ENCODE data around the gene SOCS1.

The SOCS1 gene

DNA sequence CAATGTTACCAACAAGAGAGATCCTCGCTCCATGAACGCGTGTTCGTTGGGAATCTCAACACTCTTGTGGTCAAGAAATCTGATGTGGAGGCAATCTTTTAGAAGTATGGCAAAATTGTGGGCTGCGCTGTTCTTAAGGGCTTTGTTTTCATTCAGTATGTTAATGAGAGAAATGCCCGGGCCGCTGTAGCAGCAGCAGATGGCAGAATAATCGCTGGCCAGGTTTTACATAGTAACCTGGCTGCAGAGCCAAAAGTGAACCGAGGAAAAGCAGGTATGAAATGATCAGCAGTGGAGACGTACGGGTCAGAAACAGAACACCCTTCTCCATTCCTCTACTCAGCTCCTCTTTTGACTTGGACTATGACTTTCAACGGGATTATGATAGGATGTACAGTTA lies 13.3 kb downstream of the SOCS1 start:
- no peak for DNase-seq

DNA sequence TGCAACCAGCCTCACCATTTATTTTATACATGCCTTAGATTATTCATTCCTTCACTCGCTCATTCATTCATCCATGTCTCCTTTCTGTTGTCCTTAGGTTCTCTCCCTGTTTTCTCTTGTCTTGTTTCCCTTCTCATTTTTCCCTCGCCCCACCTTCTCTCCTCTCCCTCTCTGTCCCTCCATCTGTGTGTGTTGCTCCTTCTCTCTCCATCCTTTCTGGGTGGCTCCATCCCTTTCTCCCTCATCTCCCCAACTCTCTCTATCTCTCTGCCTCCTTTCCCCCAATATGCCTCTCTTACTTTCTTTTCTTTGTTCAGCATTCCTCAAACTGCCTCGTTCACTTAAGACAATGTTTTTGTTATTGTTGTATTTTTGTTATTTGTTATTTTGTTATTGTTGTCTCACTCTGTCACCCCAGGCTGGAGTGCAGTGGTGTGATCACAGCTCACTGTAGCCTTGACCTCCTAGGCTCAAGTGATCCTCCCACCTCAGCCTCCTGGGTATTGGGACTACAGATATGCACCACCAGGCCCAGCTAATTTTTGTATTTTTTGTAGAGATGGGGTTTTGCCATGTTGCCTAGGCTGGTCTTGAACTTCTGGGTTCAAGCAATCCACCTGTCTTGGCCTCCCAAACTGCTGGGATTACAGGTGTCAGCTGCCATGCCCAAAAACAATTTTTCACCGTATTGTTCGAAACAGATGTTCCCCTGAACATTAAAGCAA lies 14.4 kb downstream of the SOCS1 start:
- no peak for DNase-seq

DNA sequence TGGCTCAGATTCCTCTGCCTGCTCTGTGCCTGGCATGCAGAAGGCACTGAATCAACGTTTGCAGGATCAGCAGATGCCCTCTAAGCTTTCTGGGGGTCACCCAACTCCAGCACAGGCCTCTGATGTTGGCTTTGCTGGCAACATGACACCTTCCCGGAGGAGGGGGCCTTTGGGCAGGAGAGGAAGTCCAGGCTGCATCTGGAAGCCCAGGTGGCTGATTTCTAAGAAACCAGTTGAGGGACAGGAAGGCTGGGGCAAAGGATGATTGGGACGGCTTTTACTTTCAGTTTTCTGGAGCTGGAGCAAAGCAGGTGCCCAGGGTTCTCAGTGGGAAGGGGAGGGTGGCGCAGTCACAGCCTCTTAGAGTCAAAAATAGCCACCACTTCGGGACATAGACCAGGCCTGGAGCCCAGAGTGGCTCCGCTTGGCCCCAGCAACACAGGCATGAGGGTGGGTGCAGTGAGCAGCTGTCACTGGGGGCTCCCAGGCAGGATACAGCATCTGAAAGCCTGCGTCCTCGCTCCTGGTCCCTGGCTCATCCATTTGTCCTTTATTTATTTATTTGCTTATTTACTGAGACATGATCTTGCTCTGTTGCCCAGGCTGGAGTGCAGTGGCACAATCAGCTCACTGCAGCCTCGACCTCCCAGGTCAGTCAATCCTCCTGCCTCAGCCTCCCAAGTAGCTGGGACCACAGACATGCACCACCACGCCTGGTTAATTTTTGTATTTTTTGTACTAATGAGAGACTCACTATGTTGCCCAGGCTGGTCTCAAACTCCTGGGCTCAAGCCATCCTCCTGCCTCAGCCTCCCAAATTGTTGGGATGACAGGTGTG lies 15.1 kb downstream of the SOCS1 start:
- DNase-seq: no peak

DNA sequence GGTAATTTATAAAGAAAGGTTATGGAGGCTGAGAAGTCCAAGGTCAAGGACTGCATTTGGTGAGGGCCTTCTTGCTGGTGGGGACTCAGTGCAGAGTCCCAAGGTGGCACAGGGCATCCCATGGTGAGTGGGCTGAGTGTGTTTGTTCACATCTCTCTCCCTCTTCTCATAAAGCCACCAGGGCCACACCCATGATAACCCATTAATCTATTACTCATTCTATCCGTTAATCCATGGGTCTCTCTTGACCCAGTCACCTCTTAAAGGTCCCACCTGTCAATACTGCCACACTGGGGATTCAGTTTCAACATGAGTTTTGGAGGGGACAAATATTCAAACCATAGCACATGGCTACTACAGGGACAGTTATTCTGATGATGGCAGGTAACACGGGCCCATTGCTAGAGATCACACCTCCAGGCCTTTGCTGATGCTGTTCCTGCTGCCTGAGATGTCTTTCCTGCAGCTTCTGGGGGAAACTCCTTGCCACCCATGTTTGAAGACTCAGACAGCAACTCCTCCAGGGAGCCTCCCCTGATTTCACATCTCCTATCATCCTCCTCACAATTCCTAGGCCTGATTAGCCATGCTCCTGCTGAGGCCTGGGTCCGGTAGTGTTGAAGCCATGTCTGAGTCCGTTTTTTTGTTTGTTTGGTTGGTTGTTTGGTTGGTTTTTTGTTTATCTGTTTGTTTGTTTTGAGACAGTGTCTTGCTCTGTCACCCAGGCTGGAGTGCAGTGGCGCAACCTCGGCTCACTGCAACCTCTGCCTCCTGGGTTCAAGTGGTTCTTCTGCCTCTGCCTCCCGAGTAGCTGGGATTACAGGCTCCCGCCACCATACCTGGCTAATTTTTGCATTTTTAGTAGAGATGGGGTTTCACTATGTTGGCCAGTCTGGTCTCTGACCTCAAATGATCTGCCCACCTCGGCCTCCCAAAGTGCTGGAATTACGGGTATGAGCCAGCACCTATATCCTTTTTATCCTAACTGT lies 16.1 kb downstream of the SOCS1 start:
- no peak for DNase-seq

DNA sequence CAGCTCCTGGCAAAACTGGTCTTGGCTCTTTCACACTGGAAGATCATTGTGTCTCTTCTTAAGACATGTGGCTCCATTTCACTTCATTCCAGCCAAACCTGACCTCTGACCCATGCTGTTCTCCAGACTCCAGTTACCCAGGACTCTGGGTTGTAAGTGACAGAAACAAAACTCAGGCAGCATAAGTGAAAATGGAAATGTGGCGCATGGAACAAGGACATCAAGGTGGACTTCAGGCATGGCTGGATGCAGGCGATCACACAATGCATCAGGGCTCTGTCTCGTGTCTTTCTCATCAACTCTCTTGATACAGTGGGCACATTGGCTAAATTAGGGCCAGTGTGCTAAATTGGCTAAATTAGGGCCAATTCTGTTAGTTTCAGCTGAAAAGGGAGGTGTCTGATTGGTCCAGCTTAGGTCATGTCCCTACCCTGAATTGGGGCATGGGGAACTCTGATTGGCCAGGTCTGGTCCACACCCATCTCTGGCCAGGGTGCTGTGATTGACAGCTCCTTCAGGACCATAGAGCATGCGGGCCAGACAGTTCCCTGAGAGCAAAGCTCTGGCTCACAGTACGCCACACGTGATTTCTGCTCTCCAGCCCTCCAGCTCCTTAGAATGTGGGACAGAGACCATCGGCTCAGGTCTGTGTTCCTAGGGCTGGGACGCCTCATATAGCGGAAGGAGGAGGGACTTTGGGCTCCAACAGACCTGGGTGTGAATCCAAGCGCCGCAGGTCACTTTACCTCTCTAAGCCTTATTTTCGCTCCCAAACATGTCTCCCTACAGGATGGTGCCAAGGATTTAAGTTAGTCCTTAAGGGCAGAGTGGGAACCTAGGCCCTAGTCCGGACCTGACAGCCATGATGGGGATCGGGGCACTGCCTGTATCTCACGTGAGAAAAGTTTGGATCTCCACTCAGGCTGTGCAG lies 17.5 kb downstream of the SOCS1 start:
- no peak for DNase-seq

DNA sequence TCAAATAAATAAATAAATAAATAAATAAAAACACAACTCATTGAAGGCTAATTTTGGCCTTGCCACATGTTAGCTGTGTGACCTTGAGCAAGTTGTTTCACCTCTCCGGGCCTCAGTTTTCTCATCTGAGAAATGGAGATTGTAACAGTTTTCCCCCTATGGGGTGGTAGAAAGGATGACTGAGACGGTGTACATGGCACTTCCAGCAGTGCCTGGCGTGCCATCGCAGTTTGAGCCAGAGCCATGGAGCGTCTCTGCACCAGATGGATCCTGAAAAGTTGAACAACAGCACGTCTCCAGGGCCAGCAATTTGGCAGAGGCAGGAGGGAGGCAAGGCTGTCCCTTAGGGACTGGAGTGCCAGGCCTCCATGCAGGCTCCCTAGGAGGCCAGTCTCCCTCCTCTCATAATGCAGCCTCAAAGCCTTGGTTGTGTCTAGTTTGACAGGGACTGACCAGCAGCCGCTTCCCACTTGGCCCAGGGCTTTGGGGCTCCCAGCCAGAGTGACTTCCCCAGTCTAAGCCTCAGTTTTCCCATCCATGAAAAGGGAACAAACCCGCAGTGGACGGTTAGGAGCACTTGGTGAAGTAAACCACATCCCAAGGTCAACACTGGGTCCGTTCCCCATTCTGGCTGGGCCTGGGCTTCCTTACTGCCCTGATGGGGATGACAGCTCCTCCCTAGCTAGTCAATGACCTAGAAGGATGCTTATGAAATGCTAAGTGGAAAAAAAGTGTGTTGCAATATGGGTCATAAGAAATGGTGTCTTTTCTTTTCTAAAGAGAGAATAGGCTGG lies 19.3 kb downstream of the SOCS1 start:
- no peak for DNase-seq

DNA sequence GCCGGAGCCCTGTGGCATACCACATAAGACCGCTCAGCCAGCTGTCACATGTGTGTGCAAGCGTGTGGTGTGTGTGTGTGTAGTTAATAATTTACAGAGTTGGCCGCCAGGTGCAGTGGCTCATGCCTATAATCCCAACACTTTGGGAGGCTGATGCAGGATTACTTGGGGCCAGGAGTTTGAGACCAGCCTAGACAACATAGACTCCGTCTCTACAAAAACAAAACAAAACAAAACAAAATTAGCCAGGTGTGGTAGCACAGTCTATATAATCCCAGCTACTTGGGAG lies 20.4 kb downstream of the SOCS1 start:
- no peak for DNase-seq

DNA sequence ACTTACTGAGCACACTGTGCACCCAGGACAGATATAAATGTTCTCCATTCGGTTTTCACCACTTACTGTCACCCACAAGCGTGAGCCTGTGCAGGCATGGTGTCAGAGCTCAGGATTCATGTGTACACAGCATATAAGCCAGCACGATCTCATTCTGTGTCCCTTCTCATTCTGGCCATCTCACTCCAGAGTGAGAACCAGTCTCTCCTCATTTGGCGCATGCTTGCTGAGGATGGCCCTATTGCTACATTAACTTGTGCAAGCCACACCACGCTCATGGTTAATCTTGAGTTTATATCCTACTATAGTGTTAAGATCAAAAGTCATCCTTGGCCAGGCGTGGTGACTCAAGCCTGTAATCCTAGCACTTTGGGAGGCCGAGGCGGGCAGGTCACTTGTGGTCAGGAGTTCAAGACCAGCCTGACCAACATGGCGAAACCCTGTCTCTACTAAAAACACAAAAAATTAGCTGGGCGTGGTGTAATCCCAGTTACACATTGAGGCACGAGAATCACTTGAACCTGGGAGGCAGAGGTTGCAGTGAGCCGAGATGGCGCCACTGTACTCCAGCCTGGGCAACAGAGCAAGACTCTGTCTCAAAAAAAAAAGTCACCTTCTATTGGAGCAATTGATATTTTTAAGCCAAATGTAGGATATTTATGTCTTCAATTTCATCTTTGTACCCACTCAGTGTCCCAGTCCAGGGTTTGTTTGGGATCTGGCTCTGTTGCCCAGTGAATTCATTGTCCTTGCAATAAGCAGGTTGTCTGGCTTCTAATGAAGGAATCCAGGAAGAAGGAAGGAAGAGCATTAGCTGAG lies 20.9 kb downstream of the SOCS1 start:
- no peak for DNase-seq

DNA sequence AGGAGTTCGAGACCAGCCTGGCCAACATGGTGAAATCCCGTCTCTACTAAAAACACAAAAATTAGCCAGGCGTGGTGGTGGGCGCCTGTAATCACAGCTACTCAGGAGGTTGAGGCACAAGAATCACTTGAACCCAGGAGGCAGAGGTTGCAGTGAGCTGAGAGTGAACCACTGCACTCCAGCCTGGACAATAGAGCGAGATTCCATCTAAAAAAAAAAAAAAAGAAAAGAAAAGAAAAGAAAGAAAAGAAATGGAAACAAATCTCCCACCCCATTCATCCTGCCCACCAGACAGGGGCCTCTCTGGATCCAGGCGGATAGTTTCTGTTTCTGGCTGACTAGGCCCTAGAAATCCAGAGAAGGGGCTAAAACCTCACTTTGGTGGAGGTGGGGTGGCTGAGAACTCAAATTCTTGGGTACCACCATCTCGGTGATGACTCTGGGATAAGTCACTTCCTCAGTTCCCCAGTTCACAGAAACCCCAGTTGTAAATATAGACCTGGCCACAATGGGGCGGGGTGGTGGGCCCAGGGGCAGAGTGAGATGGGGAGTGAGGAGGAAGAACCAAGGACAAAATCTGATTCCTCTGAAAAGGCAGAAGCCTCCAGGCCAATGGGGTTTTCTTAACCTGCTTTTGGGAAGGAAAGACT lies 22.2 kb downstream of the SOCS1 start:
- no peak for DNase-seq

DNA sequence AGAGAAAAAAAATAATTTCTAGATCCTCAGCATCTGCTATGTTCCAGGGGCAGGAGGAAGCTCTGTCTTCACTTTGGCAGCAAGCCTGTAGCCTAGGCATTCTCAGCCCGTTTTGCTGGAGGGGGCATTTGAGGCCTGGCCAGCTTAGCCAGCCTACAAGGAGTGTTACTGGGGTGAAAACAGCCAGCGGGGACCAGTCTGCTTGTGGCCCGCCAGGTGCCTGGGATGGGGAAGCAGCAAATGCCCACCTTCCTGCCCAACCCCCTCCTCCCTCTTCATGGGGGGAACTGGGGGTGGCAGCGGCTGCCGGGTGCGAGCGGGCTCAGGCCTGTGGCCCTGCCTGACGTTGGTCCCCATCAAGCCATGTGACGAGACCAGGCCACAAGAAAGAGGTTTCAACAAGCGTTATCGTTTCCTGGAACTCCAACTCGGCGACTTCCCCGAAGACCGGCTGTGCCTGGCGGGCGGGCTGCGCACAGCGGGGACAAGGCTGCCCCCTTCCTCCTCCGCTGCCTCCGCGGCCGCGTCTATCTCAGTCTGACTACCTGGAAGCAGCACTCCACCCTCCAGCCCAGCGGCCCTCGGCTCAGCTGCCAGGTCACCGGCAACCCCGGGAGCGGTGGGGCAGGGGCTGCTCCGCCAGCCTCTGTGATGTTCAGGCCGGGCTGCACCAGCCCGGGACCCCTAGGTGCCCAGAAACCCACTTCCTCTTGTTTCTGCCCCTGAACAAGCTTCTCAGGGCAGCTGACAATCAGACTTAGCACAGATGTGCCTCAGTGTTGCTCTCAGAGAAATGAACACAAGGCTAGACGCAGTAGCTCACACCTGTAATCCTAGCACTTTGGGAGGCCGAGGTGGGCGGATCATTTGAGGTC lies 22.9 kb downstream of the SOCS1 start:
- peak in 1 of 2 donors; percentile 1 for DNase-seq

DNA sequence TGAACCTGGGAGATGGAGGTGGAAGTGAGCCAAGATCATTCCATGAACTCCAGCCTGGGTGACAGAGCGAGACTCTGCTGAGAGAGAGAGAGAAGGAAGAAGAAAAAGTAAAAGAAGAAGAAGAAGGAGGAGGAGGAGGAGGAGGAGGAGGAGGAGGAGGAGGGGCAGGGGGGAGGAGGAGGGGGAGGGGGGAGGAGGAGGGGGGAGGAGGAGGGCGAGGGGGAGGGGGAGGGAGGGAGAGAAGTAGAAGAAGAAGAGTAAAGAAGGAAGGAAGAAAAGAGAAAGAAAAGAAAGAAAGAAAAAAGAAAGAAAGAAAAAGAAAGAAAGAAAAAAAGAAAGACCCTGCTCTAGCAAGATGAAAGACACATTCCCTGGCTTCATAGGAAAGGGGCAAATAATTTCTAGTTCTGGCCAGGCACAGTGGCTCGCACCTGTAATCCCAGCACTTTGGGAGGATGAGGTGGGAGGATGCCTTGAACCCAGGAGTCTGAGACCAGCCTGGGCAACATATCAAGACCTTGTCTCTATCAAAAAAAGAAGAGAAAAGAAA lies 23.6 kb downstream of the SOCS1 start:
- no peak for DNase-seq

DNA sequence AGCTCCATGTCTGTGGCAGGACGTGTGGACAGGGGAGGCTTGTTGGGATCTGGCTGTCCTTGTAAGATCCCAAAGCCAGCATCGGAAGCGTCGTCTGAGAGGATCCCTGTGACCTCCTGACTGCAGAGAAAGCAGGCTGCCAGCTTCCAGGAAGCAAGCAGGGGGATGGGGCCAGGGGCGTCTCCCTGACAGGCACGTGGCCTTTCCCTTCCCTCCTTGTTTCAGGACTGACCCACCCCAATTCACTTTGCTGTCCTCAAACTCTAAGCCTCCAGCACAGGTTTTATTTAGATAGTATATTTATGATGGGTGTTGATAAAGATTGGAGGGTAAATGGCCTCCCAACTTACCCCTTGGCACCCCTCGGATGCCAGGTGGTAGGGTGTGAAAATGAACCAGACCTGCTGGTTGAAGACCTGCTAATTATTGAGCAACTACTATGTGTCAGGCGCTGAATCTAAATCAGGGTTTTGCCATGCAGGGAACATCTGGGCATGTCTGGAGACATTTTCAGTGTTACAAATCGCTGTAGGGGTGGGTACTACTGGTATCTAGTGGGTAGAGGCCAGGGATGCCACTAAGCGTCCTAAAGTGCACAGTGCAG lies 24.5 kb downstream of the SOCS1 start:
- no peak for DNase-seq

DNA sequence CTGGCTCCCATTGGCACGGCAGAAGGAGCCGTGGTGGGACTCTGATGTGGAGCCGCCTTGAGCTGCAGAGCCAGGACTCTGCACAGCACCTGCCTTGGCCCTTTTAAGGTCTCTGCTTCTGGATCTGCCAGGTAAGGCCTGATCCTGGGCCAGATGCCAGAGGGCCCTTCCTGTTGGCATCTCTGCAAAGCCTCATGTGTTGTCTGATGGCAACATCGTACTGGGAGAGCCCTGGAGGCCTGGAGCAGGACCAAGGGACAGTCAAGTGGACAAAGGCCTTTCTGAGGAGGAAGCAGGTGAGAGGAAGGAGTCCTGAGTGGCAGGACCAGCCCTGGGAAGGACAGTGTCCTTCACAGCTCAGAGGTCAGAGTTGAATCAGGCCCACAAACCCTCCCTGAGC lies 26.1 kb downstream of the SOCS1 start:
- no peak for DNase-seq

DNA sequence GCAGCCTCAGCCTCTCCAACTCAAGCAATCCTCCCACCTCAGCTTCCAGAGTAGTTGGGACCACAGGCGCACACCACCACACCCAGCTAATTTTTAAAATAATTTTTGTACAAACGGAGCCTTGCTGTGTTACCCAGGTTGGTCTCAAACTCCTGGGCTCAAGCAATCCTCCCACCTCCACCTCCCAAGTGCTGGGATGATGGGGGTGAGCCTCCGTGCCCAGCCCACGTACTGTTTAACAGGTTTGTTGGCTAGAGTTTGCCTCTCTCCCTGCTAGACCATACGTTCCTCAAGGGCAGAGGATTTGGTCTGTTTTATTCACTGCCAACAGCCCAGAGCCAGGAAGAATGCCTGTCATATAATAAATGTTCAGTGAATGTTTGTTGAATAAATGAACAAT lies 26.6 kb downstream of the SOCS1 start:
- DNase-seq: no peak

DNA sequence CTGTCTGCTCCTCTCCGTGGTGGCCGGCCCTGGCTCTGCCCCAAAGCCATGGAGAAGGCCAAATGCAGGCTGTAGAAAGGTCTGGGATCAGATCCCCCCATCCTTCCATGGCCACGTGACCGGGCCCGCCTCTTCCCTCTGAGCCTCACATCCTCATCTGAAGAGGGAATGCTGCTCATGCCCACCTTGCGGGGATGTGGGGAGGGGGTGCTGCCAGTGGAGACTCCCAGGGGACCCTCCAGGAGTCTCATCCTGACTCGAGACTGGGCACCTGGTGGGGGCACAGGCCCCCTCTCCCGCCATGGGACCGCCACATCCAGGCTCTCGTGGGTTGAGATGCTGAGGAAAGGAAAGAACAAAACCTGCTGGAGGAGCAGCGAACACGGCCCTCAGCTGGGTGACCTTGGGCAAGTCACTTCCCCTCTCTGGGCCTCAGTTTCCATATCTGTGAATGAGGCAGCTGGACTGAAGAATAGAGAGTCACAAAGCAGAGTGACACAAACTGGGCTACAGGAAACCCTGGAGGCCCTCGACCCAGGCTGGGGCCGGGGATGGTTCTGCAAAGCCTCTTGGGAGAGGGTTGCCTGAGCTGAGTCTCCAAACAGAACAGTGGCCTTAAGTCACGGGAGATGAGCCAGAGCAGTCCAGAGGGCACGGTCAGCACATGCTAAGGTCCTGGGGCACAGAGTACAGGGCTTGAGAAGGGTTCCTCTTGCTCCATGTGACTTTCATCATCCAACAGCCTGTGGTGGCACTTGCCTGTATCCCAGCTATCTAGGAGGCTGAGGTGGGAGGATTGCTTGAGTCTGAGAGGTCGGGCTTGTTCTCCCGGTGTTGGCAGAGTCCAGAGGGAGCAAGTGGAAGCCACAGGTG lies 30.1 kb downstream of the SOCS1 start:
- DNase-seq: no peak

DNA sequence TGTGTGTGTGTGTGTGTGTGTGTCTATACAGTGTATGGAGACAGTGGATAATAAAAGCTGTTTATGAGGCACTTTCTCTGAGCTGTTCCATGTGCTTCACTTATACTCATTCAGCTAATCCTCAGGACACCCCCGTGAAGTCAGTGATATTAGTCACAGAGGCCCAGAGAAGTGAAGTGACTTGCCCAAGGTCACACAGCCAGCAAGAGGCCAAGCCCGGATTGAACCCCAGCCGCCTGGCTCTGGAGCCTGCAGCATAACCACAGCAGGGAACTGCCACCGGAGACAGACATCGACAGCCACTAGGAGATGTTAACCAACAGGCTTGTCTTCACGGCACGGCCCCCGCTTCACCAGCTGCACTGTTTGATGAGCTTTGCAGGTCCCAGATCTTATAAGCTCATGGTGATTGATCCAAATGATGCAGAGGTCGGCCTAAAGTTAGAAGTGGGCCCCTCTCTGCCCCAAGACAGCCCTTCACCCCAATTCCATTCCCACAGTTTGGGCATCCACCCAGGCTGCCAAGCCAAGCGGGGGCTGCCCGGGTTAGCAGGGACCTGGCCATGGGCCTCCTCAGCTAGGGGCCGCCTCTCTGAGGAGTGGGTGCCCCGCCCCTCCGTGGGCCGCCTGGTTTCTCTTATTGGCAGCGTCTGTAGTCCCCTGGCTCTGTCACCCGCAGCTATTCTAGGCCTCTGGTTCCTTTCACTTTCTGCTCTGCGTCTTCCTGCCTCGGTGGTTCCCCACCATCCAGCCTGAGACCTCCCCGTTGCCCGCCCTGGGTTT lies 30.9 kb downstream of the SOCS1 start:
- DNase-seq: no peak
